CD4-positive, CD25-positive, alpha-beta regulatory T cell (primary cell): ENCODE data around the gene HELB. TPM values are rescaled to one million over a fixed set of nuclear protein-coding genes. Genes with fewer than 3 reads are reported as not detected.

Experiments used
- ATAC-seq, 2 donors: fragments of 150-1000 bp; cut with Tn5 transposase; one replicate each; pipeline ENCODE4 v1.10.0; 2021; ENCODE audit warnings: low read depth in 2 of 2, moderate number of reproducible peaks in 2 of 2, moderate library complexity in 1 of 2
- DNase-seq, 3 donors: peaks; one replicate each; pipeline versions ENCODE4 v3.0.0 to v3.0.0-alpha.2; 2012 to 2022; ENCODE audit warnings: mixed read lengths in 1 of 3
- H3K27ac ChIP-seq: one replicate; pipeline ENCODE4 v1.7.0; 2013; ENCODE audit warnings: mild to moderate bottlenecking, low read length; ENCODE audit not compliant: insufficient read depth, poor library complexity, severe bottlenecking
- H3K27me3 ChIP-seq: one replicate; pipeline ENCODE4 v1.7.0; 2013; ENCODE audit warnings: low read length; ENCODE audit not compliant: control insufficient read depth, insufficient read depth
- H3K36me3 ChIP-seq: one replicate; pipeline ENCODE4 v1.7.0; 2013; ENCODE audit warnings: mild to moderate bottlenecking, low read length, moderate library complexity; ENCODE audit not compliant: control insufficient read depth, insufficient read depth
- H3K4me1 ChIP-seq: 2 replicates; pipeline ENCODE4 v1.7.0; 2013; ENCODE audit warnings: mild to moderate bottlenecking, low read length; ENCODE audit not compliant: insufficient read depth, control insufficient read depth, poor library complexity, severe bottlenecking
- H3K4me3 ChIP-seq: one replicate; pipeline ENCODE4 v1.7.0; 2013; ENCODE audit warnings: low read depth, mild to moderate bottlenecking, low read length, moderate library complexity
- H3K9me3 ChIP-seq, 2 experiments: 1 replicate in 1 of 2; 2 replicates in 1 of 2; pipeline ENCODE4 v1.7.0; 2013; ENCODE audit warnings: low read length in 2 of 2, mild to moderate bottlenecking in 1 of 2, moderate library complexity in 1 of 2; ENCODE audit not compliant: control insufficient read depth in 2 of 2
- H3K27ac Mint-ChIP-seq, 3 donors: one replicate each; pipeline ENCODE4 v1.8.0; 2020 to 2022; ENCODE audit warnings: mild to moderate bottlenecking in 3 of 3, mixed read lengths in 3 of 3, moderate library complexity in 2 of 3
- H3K27me3 Mint-ChIP-seq: one replicate; pipeline ENCODE4 v1.8.0; 2022; ENCODE audit warnings: mild to moderate bottlenecking, mixed read lengths
- H3K36me3 Mint-ChIP-seq: one replicate; pipeline ENCODE4 v1.8.0; 2020; ENCODE audit warnings: mixed read lengths
- H3K4me1 Mint-ChIP-seq, 4 donors: one replicate each; pipeline ENCODE4 v1.8.0; 2020 to 2022; ENCODE audit warnings: mixed read lengths in 4 of 4, mild to moderate bottlenecking in 1 of 4
- H3K4me3 Mint-ChIP-seq, 4 donors: one replicate each; pipeline ENCODE4 v1.8.0; 2020 to 2022; ENCODE audit warnings: mild to moderate bottlenecking in 4 of 4, mixed read lengths in 4 of 4, moderate library complexity in 3 of 4
- H3K9me3 Mint-ChIP-seq, 7 donors: one replicate each; pipeline ENCODE4 v1.8.0; 2020 to 2022; ENCODE audit warnings: mixed read lengths in 7 of 7, mild to moderate bottlenecking in 3 of 7, moderate library complexity in 2 of 7
- polyA plus RNA-seq, 4 donors: library from polyadenylated mRNA; unstranded; fragments of 300-500 nt; fragmentation: Illumina TruSeq; gene quantifications; one replicate each; pipeline ENCODE4 v1.2.3, GENCODE V29; 2021
- total RNA-seq: library from RNA; stranded (reverse); gene quantifications from one replicate; pipeline ENCODE4 v1.2.3, GENCODE V29; 2022

HELB gene
- total RNA-seq (85.5 TPM), polyA plus RNA-seq (10 to 100 TPM; 21.8 to 30.2 (median 24.5) TPM)

DNA sequence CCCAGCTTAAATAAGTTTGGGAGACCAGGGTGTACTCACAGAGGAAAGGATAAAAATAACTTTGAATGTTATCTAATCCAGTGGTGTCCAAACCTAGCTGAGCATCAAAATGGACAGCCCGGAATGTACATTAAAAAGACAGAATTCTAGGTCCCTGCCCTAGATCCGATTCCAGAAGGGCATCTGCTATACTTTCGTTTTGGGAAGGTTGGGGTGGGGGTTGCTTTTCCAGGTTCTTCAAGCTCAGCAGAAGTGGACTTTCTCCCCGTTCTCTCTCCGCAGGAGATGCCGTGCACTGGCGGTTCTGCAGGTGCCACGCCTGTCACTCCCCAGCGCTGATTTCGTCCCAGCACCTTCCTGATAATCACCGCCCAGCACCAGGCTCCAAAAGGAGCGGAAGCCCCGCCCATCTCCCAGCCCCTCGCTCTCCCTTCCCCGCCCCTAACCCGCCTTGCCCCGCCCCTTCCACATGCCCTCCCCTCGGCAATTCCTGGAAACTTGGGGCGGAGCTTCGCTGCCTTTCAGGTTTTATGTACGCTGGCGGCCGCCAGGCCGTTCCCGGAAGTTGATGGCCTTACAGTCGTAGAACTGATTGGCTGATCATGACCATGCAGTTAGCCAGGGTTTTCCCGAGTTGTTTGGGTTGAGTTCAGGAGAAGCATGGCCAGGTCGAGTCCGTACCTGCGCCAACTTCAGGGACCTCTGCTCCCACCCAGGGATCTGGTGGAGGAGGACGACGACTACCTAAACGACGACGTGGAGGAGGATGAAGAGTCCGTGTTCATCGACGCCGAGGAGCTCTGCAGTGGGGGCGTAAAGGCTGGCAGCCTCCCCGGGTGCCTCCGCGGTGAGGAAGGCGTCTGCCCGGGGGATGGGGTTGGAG, at the start of gene HELB:
Gene HELB, plus strand, starts transcription at position 550 of the 883 bp plus-strand sequence. Its CDS starts 111 bp downstream, at position 661.
- peak within 1 kb of the TSS; percentile 98 for H3K4me3 ChIP-seq
- peaks cover 30 to 47% (median 41%) of the 10 kb centered on the region in 4 donors for H3K4me1 Mint-ChIP-seq
- H3K4me3 Mint-ChIP-seq = peak within 1 kb of the TSS; percentile 97 to 99 (median 98)
- peaks cover 0 to 1% (median 0%) of the 10 kb centered on the region in 7 donors for H3K9me3 Mint-ChIP-seq
- H3K27me3 Mint-ChIP-seq = no peaks in the 10 kb centered on the region
- H3K4me1 ChIP-seq = peaks cover 42% of the 10 kb centered on the region
- H3K27me3 ChIP-seq = no peaks in the 10 kb centered on the region
- peak; percentile 82 to 84 for ATAC-seq
- H3K27ac ChIP-seq = peak within 1 kb of the TSS; percentile 91
- DNase-seq = peak; percentile 81 to 97 (median 95)
- H3K36me3 Mint-ChIP-seq = peaks cover 27% of the 10 kb centered on the region
- peaks cover 13% of the 10 kb centered on the region for H3K36me3 ChIP-seq
- peak within 1 kb of the TSS; percentile 96 to 100 (median 98) for H3K27ac Mint-ChIP-seq
- no peaks in the 10 kb centered on the region for H3K9me3 ChIP-seq

DNA sequence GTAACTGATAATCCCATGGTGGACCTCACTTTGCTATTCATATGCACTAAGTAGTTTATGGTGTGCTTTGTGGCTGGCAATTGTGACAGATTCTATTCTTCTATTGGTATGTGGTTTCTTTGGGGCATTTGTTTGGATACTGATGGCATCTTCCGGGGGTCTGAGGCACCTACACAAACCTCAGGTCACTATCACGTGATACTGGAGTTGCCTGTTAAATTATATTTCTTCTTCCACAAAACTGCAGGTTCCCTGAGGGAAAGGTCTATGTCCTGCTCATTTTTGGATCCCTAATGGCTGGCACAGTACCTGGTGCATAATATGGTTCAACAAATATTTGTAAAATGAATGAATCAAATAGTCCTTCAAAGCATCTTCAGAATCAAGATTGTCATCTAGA, 49.5 kb upstream of the HELB start:
- Mint-ChIP-seq H3K9me3 (peaks cover 0 to 1% (median 0%) of the 10 kb centered on the region in 7 donors), H3K4me3 (no peak overlapping the region), H3K4me1 (no peaks in the 10 kb centered on the region), H3K27me3 (peaks cover 6% of the 10 kb centered on the region), H3K36me3 (no peaks in the 10 kb centered on the region), H3K27ac (no peak overlapping the region)
- no peak for DNase-seq
- no peak for ATAC-seq
- peaks cover 6% of the 10 kb centered on the region for H3K27me3 ChIP-seq
- no peaks in the 10 kb centered on the region for H3K9me3 ChIP-seq
- no peaks in the 10 kb centered on the region for H3K4me1 ChIP-seq
- no peak overlapping the region for H3K4me3 ChIP-seq
- H3K36me3 ChIP-seq = no peaks in the 10 kb centered on the region
- H3K27ac ChIP-seq = no peak overlapping the region

DNA sequence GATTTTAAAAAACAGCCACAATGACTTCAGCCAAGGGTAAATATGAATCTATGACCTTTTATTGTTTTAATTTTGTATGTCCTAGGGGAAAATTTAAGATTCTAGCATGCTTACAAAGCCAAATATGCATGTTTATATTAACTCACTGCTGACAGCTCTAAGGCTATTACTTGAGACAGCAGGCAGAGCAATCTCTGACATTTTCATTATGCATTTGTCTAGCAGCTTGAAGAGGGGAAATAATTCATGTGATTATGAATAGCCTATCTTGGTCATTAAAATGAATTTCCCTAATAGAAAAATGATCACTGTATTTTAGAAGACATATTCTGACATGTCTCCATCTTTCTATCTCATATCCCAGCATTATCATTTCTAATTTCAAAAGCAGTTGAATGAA, 46.6 kb upstream of the HELB start:
- ATAC-seq (no peak), DNase-seq (no peak)
- H3K27me3 ChIP-seq = peaks cover 6% of the 10 kb centered on the region
- H3K4me3 Mint-ChIP-seq = no peak overlapping the region
- H3K9me3 Mint-ChIP-seq = peaks cover 0 to 1% (median 0%) of the 10 kb centered on the region in 7 donors
- no peak overlapping the region for H3K27ac ChIP-seq
- no peaks in the 10 kb centered on the region for H3K4me1 Mint-ChIP-seq
- H3K36me3 Mint-ChIP-seq = no peaks in the 10 kb centered on the region
- H3K36me3 ChIP-seq = no peaks in the 10 kb centered on the region
- H3K4me3 ChIP-seq = no peak overlapping the region
- H3K27ac Mint-ChIP-seq = no peak overlapping the region
- H3K9me3 ChIP-seq = no peaks in the 10 kb centered on the region
- H3K27me3 Mint-ChIP-seq = peaks cover 6% of the 10 kb centered on the region
- no peaks in the 10 kb centered on the region for H3K4me1 ChIP-seq

DNA sequence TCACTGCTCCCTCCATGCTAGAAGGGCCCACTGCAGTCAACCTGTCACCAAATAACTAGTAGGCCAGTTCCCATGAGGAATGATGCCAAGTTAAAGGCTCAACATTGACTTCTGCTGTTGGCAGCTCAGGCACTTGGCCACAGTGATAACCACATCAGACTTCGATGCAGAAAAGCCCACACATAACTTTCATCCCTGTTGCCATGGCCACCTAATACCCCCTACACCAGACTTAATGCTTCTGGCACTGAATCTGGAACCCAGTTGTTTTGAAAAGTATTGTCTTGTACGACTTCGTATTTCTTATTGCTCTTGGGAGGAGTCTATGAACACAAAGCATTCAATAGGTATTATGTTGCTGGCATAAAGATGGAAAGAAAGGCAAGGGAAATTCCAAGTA, 44.3 kb upstream of the HELB start:
- no peaks in the 10 kb centered on the region for H3K36me3 ChIP-seq
- H3K27me3 ChIP-seq = peaks cover 8% of the 10 kb centered on the region
- no peak overlapping the region for H3K4me3 Mint-ChIP-seq
- H3K4me3 ChIP-seq = no peak overlapping the region
- DNase-seq (no peak), ATAC-seq (no peak)
- H3K27ac ChIP-seq = no peak overlapping the region
- H3K9me3 ChIP-seq = no peaks in the 10 kb centered on the region
- H3K27ac Mint-ChIP-seq = no peak overlapping the region
- no peaks in the 10 kb centered on the region for H3K36me3 Mint-ChIP-seq
- H3K4me1 Mint-ChIP-seq = no peaks in the 10 kb centered on the region
- no peaks in the 10 kb centered on the region for H3K4me1 ChIP-seq
- H3K9me3 Mint-ChIP-seq = no peaks in the 10 kb centered on the region
- H3K27me3 Mint-ChIP-seq = peaks cover 6% of the 10 kb centered on the region

DNA sequence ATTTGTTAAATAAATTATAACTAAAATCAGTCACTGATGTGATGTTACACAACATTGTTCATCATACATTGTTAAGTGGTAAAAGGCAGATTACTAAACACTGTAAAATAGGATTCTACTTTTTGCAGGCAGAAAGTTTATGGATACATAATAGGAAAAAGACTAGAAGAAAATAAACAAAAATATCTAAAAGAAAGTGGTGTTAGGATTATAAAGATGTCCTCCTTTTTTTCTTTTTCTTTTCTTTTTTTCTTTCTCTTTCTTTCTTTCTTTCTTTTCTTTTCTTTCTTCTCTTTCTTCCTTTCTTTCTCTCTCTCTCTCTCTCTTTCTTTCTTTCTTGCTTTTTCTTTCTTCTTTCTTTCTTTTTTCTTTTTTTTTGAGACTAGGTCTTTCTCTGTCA, 39.6 kb upstream of the HELB start:
- Mint-ChIP-seq H3K4me3 (no peak overlapping the region), H3K27ac (no peak overlapping the region), H3K27me3 (peaks cover 5% of the 10 kb centered on the region), H3K4me1 (peaks cover 0 to 3% (median 1%) of the 10 kb centered on the region in 4 donors), H3K36me3 (no peaks in the 10 kb centered on the region), H3K9me3 (no peaks in the 10 kb centered on the region)
- no peak for ATAC-seq
- DNase-seq = no peak
- no peaks in the 10 kb centered on the region for H3K4me1 ChIP-seq
- peaks cover 2% of the 10 kb centered on the region for H3K27me3 ChIP-seq
- H3K36me3 ChIP-seq = no peaks in the 10 kb centered on the region
- no peak overlapping the region for H3K27ac ChIP-seq
- H3K9me3 ChIP-seq = no peaks in the 10 kb centered on the region
- H3K4me3 ChIP-seq = no peak overlapping the region

DNA sequence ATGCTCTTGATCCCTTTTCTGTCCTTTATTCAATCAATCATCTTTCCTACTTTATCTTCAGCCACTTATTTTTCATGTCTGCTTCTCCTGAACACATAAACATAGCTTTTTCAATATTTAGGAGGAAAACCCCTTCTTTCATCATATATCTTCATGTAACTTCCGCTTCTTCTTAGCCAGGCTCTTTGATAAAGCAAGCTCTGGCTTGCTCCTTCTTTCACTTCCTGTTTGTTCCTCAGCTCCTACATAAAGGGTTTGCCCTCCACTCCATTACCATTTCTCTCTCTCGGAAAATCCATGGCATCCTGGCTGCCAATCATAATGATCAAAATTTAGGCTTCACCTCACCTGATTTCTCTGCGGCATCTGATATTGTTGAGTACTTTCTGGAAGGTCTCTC, 33.7 kb upstream of the HELB start:
- Mint-ChIP-seq H3K4me1 (peaks cover 0 to 11% (median 4%) of the 10 kb centered on the region in 4 donors), H3K4me3 (no peak overlapping the region), H3K27me3 (peaks cover 5% of the 10 kb centered on the region), H3K9me3 (no peaks in the 10 kb centered on the region), H3K36me3 (no peaks in the 10 kb centered on the region), H3K27ac (no peak overlapping the region)
- ATAC-seq (no peak), DNase-seq (peak in 1 of 3 donors; percentile 13)
- no peaks in the 10 kb centered on the region for H3K4me1 ChIP-seq
- H3K36me3 ChIP-seq = no peaks in the 10 kb centered on the region
- H3K27me3 ChIP-seq = no peaks in the 10 kb centered on the region
- no peak overlapping the region for H3K4me3 ChIP-seq
- H3K27ac ChIP-seq = no peak overlapping the region
- H3K9me3 ChIP-seq = no peaks in the 10 kb centered on the region

DNA sequence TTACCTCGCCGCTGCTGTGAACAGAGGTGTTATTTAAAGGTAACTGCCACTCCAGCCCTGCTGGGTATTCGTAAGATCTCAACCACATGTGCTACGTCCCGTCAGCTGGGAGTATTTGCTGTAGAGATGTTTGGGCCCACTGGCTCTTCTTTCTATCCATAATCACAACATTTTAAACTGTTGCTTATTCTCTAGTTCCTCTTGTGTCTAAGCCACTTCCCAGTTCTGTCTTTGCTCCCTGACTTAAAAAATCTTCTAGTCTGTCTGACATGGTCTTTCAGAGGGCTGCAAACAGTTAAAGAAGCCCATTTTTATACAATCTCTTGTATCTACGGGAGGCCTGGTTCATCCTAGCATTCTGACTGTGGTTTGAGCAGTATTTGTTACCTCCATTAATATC, 33.2 kb upstream of the HELB start:
- H3K36me3 Mint-ChIP-seq = no peaks in the 10 kb centered on the region
- Histone ChIP-seq H3K9me3 (no peaks in the 10 kb centered on the region), H3K4me1 (no peaks in the 10 kb centered on the region), H3K27ac (no peak overlapping the region), H3K4me3 (no peak overlapping the region), H3K36me3 (no peaks in the 10 kb centered on the region), H3K27me3 (no peaks in the 10 kb centered on the region)
- peaks cover 5% of the 10 kb centered on the region for H3K27me3 Mint-ChIP-seq
- H3K9me3 Mint-ChIP-seq = no peaks in the 10 kb centered on the region
- no peak overlapping the region for H3K4me3 Mint-ChIP-seq
- ATAC-seq = no peak
- peaks cover 0 to 12% (median 4%) of the 10 kb centered on the region in 4 donors for H3K4me1 Mint-ChIP-seq
- no peak overlapping the region for H3K27ac Mint-ChIP-seq
- DNase-seq = no peak
